HG02938 (cell line): ENCODE results near the gene CBLC.

ENCODE experiments used
- ATAC-seq: cut with Tn5 transposase; IDR thresholded peaks from one replicate; pipeline ENCODE4 v1.9.1; 2021; ENCODE audit warnings: mild to moderate bottlenecking, moderate library complexity; ENCODE audit not compliant: unreplicated experiment

Gene CBLC

DNA sequence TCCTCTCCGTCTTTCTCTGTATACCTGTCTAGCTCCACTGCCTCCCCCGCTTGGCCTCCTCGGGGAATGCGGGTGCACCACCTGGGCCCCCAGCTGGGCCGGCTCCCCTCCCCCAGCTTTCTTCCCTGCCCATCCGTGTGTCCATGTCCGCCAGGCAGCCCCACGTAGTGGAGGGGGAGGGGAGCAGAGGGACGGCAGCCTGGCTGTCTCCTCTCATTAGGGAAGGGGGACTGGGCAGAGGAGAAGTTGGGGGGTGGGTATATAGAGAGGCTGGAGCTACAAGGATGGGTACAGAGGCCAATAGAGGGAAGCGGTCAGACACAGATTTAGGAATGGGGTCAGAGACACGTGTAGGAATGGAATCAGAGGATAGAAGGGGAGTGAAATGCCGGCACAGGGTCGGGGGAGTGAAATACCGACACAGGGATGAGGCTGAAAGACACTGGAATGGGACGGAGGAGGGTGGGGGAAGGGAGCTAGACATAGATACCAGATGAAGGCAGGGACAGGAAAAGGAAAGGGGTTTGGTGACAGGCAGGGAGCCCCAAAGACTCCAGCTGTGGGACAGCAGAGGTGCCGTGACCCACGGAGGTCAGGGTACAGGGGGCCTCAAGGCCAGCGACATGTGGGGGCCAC is 71.2 kb downstream of the CBLC start:
- no peak for ATAC-seq
